Measurements from ENCODE around the gene TRIM2.

GRCh38 chr4:153246446-153247115, 42.3 kb downstream of the TRIM2 start:
- TF ChIP-seq CTCF (IDR thresholded peaks at IDR 0.05) (no peak), POLR2A (IDR thresholded peaks at IDR 0.05) (no peak)

Data from heart left ventricle (tissue), 13 donors.